RWPE2 (cell line): ENCODE data around the gene KCNJ4.

ENCODE experiments used
- ATAC-seq: fragments of 200-7000 bp; cut with Tn5 transposase; 3 replicates; pipeline ENCODE4 v1.9.1; 2021; ENCODE audit warnings: low read depth
- DNase-seq: peaks from one replicate; pipeline ENCODE4 v3.0.0-alpha.2; 2020; ENCODE audit warnings: low spot score
- H3K27ac ChIP-seq: fragments of 450-650 bp; 2 replicates; pipeline ENCODE4 v1.5.1; 2017; ENCODE audit warnings: mild to moderate bottlenecking; ENCODE audit not compliant: poor library complexity, severe bottlenecking
- H3K27me3 ChIP-seq: fragments of 250-450 bp; sonication (Bioruptor Pico); 2 replicates; pipeline ENCODE4 v1.5.1; 2021; ENCODE audit warnings: mild to moderate bottlenecking, moderate library complexity; ENCODE audit not compliant: insufficient read depth, poor library complexity, severe bottlenecking
- H3K36me3 ChIP-seq: fragments of 250-450 bp; sonication (Bioruptor Pico); 2 replicates; pipeline ENCODE4 v1.5.1; 2020; ENCODE audit warnings: low read depth, mild to moderate bottlenecking, moderate library complexity
- H3K4me1 ChIP-seq: fragments of 250-450 bp; sonication (Bioruptor Pico); 2 replicates; pipeline ENCODE4 v1.5.1; 2021; ENCODE audit warnings: mild to moderate bottlenecking, moderate library complexity; ENCODE audit not compliant: insufficient read depth, poor library complexity, severe bottlenecking
- H3K4me3 ChIP-seq: fragments of 250-450 bp; sonication (Bioruptor Pico); 2 replicates; pipeline ENCODE4 v1.5.1; 2021; ENCODE audit warnings: mild to moderate bottlenecking, moderate library complexity; ENCODE audit not compliant: severe bottlenecking
- H3K9me3 ChIP-seq: fragments of 250-450 bp; sonication (Bioruptor Pico); 2 replicates; pipeline ENCODE4 v1.5.1; 2021; ENCODE audit warnings: mild to moderate bottlenecking, moderate library complexity; ENCODE audit not compliant: severe bottlenecking
- CTCF ChIP-seq: fragments of 450-650 bp; IDR thresholded peaks from one replicate; pipeline ENCODE4 v1.5.1; 2017; ENCODE audit warnings: mild to moderate bottlenecking, moderate library complexity; ENCODE audit not compliant: poor library complexity, severe bottlenecking

KCNJ4 gene

GRCh38 chr22:38462960-38463784 lies 8.2 kb upstream of the KCNJ4 start:
- Histone ChIP-seq H3K36me3 (no peaks in the 10 kb centered on the region), H3K4me3 (no peak overlapping the region), H3K27me3 (peaks cover 4% of the 10 kb centered on the region), H3K27ac (no peak overlapping the region), H3K9me3 (no peaks in the 10 kb centered on the region), H3K4me1 (peaks cover 2% of the 10 kb centered on the region)
- DNase-seq (no peak), ATAC-seq (no peak)
- no peak for TF ChIP-seq CTCF

GRCh38 chr22:38461414-38462081 lies 6.5 kb upstream of the KCNJ4 start:
- peaks cover 5% of the 10 kb centered on the region for H3K27me3 ChIP-seq
- H3K4me3 ChIP-seq: no peak overlapping the region
- no peak overlapping the region for H3K27ac ChIP-seq
- no peaks in the 10 kb centered on the region for H3K9me3 ChIP-seq
- H3K36me3 ChIP-seq: no peaks in the 10 kb centered on the region
- ATAC-seq (peak; percentile 62), DNase-seq (no peak)
- TF ChIP-seq CTCF: no peak
- H3K4me1 ChIP-seq: no peaks in the 10 kb centered on the region

GRCh38 chr22:38461057-38461413 lies 6.0 kb upstream of the KCNJ4 start:
- H3K4me3 ChIP-seq: no peak overlapping the region
- H3K36me3 ChIP-seq: no peaks in the 10 kb centered on the region
- ATAC-seq: peak; percentile 25
- no peaks in the 10 kb centered on the region for H3K9me3 ChIP-seq
- DNase-seq: no peak
- H3K4me1 ChIP-seq: no peaks in the 10 kb centered on the region
- no peak for TF ChIP-seq CTCF
- H3K27me3 ChIP-seq: peaks cover 10% of the 10 kb centered on the region
- H3K27ac ChIP-seq: no peak overlapping the region

- DNase-seq: no peak
- Histone ChIP-seq H3K4me1 (no peaks in the 10 kb centered on the region), H3K27me3 (peaks cover 13% of the 10 kb centered on the region), H3K27ac (no peak overlapping the region), H3K36me3 (no peaks in the 10 kb centered on the region), H3K4me3 (no peak overlapping the region), H3K9me3 (no peaks in the 10 kb centered on the region)
- no peak for TF ChIP-seq CTCF
- ATAC-seq: no peak
Measured at GRCh38 chr22:38460426-38460840, 5.4 kb upstream of the KCNJ4 start.
